Occipital lobe (tissue), 2 donors: ENCODE measurements around the gene PRADC1. TPM values are rescaled to one million over a fixed set of nuclear protein-coding genes. Genes with fewer than 3 reads are reported as not detected.
A peak's percentile ranks its signal among the peaks of the same experiment; 100 is the strongest.

ENCODE experiments used
- DNase-seq: peaks from one replicate; lab custom pipeline; 2025; lab: John Stamatoyannopoulos, UW
- total RNA-seq: library from RNA; depleted of rRNA; stranded (reverse); fragments of >200 nt; gene quantifications from one replicate; pipeline ENCODE4 v1.2.3, GENCODE V29; 2014

PRADC1 gene
- total RNA-seq, 1 donor from 2014 or later = 5.9 TPM

DNA sequence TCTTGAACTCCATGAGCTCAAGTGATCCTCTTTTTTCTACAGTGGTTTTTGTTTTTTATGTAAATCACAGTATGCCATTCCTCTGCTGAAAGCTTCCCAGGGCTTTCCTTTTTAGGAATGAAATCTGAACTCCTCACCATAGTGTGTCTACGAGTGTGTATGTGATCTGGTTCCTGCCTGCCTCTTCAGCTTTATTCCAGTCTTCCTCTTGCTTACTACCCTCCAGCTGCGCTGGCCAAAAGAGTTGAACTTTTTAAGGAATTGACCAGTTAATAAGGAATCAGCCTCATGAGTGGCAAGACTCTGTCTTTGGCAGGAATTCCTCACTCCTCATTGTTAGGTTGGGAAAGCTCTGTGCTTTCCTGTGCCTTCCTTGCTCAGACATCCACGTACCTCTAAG lies 5.1 kb upstream of the PRADC1 start:
- DNase-seq = no peak

DNA sequence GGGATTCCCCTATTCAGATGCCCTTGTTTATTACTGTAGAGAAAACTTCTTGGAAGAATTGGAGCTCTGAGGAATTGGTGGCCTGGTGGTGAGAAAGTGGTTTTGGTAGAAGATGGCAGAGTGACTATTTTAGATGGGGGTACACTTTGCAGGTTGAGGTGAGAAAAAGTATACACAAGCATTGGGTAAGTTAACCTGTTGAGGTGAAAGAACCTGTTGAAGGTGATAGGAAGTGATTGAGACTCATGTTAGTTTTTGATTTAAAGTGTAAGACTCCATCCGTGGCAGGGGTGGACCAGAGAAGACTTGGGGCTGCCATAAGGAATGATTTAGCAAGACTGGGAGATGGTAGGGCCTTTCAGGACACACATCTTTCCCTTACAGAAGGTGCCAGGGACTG lies 4.1 kb upstream of the PRADC1 start:
- DNase-seq = no peak

DNA sequence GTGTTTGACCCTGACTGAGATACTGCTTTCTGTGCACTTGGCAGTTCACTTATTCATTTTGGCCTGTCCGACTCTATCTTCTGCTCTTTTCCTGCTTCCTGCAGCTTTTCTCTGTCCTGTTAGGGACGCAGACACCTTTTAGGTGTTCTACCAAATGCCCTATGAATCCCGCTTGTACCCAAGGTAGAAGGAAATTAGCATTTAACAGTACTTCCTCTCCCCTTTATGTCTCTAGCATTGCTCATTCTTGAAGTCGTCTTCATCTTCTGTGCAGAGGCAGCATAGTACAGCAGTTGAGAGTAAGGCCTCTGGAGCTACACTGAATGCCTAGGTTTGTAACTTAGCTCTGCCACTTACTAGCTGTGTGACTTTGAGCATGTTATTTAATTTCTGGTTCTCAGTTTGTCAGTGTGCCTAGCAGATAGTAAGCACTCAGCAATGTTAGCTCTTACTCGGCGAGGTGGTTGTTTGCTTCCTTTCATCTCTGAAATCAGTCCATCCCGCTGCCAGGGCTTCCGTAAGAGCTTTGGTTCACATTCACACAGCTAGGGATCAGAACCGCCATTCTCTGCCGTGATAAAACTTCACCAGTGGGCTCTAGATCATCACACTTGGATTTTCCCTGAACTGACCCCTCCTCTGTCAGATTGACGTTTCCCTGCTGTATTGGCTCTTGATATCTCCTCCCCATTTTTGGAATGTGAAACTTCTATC lies 2.4 kb upstream of the PRADC1 start:
- DNase-seq = no peak

DNA sequence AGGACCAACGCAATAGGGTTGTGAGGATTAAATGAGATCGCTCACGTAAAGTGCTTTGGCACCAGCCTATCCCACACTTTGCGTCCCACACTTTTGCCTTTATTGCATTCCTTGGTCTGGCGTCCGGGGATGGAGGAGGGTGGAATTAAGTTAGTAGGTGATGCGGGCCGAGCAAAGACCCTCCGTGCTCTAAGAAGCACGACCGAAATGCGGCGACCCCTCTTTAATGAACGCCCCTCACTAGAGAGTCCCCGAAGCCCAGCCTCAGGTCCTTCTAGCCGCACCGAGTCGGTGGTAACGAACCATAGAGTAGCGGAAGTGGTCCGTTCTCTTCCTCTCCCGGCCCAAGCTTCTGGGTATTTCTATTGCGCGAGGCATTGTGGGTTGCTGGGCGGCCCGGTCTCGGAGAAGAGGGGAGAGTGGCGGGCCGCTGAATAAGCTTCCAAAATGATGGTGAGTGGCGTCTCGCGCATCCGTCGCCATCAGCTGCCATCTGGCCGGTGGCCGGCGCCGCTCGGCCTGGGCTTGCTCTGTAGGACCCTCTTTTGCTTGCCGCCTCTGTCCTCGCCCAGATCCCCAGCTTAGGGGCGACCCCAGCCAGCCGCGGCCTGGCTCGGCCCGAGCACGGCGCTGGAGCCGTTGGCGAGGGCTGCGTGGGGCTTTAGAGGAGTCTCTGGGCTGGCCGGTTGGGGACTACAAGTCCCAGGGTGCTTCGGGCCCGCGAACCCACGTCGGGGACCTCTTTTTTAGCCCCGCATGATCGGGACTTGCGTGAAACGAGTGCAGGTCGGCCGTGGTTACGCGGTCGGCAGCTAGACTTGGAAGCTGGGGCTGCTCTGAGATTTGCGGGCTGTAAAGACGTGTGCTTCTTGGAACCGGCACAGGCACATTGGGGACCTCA lies 1.1 kb upstream of the PRADC1 start, which contains the start of gene CCT7:
CCT7 (plus strand) TSS at position 377 of the 901 bp plus-strand sequence; CDS start at position 448, 71 bp downstream.
- DNase-seq = peak; percentile 91

DNA sequence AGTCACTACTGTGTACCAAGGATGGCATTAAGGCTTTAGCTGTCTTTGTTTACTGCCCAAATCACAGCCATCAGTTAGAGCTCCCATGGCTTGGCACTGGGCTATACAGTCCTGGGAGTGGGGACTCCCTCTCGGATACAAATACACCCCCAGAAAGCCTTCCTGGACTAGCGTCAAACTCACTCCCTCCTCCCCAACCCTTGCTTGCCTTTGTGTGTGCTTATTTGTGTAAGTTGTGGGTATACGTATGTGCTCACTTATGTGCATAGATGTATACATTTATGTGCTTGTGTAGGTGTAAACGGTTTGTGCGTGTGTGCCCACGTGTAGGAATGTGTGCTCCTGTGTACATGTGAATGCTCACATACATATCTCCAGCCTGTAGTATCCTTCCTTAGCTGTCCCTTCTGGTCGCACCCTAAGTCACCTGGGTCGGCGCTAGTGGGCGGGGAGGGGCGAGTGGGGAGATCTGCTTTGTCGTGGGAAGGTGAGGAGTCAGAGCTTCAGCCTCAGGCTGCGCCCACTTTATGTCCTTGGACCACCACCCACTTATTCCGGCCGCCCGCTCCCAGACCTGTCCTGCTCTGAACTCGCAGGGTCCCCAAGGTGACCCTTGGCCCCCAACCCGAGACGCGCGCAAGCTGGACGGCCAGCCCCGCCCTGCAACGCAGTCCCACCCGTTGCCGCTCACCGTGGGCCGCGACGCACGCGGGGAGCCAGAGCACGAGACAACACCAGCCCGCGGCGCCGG lies 461 bp downstream of the PRADC1 start:
- DNase-seq = no peak

DNA sequence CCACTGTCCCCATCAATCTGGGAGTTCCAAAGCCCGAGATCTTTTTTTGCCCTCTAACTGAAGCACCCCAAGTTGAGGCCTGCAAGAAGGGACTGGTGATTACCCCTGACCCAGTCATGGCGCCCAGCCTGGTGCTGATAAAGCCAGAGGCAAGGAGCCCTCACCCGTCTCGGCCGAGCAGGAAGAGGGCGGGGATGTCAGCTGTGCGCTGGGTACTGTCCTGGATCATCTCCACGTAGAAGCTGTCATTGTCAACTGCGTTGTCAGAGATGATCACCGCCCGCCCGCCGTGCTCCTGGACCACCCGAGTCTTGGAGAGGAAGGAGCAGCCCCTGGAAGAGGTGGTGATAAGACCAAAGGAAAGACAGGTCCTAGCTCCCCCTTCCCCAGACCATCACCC lies 4.4 kb downstream of the PRADC1 start:
- no peak for DNase-seq

DNA sequence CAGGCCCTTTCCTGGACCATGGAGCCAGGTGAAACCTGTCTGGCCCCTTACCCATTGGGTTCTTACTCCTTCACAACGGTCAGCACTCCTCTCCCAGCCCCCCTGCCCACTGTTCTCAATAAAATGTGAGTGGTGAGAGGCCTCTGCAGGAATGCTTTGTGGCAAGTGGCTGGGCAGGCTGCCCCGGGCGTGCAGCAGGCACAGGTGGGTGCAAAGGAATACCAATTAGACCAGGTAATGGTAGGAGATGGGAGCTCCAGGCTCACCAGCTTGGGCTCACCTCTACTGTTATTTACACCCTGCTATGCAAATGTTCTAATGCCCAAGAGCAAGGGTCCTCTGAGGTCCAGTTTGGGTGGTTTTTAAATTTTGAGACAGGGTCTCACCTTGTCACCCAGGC lies 6.0 kb downstream of the PRADC1 start:
- DNase-seq = no peak

DNA sequence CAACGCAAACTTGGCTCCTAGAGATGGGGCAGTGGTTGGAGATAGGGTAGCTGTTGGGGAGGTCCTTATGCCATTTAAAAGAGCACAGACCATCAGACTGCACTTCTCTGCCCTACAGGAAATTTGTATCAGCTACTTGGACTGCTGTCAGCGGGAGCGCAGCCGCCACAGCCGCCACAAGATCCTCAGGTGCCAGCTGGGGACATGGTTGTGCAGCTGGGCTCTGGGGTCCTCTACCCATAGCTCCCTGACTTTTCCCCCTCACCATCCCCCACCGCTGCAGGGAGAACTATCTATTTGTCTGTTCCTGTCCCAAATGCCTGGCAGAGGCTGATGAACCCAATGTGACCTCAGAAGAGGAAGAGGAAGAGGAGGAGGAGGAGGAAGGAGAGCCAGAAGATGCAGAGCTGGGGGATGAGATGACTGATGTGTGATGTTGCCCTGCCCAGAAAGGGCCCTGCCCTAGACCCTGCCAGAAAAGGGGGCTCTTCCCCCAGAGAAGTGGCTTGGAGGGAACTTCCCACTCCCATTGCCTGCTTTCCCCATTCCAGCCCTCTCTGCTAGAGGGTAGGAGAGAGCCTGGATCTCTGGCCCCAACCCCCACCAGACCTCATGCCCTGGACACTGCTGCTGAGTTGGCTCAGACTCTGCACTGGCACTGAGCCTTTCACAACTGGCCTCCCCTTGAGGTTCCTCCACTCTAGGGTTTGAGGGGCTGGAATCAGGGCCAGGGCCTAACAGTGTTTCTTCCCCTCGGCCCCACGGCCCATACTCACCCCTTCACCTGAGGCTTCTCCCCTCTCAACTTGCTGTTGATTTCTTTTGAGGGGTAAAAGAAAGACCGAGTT lies 7.3 kb downstream of the PRADC1 start:
- no peak for DNase-seq

DNA sequence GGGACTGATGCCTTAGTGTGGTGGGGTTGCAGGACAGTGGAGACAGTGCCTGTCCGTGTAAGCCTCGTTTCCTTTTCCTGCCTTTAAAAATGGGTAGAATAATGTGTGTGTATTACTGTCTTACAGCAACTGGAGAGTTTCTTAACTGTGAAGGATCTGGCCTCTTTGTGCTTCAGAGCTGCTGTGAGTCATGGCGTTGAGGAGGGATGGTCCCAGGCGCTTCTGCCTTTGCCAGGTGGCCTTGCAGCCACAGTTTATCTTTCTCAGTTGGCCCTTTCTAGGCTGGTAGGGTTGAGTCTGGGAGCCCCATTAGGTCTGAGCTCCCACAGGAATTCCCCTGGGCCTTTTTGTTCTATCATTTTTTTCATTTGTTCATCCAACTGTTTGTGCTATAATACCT lies 9.2 kb downstream of the PRADC1 start:
- no peak for DNase-seq

DNA sequence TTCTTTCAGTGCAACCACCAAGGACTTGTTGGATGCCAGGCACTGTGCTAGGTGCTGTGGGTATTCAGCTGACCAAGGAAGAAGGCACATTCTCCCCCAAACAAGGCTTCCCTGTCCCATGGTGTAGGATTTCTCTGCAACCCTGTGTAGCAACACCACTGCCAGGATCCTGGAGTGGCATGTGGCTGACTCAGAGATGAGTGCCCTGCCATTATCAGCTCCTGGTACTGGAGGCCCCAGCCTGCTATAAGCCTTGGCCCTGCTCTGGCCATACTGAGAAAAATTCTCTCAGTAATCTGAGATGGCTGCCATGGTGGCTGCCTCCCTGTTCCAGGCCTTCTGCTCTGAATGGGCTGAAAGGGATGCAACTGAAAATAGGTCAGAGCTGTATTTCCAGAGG lies 14.7 kb downstream of the PRADC1 start:
- DNase-seq = no peak

DNA sequence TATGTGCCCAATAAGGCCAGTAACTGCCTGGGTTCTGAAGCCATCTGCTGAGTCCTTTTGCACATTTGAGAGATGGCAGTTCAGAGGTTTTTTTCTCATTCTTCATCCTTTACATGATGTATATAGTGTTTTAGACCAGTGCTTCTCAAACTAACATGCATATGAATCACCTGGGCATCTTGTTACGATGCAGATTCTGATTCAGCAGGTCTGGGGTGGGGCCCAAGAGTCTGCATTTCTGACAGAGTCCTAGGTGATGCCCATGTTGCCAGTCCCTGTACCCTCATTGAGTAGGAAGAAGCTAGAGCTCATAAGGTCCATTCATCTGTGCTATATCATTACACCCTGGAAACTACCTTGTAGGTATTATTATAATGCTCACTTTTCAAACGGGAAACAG lies 15.2 kb downstream of the PRADC1 start:
- DNase-seq = no peak

DNA sequence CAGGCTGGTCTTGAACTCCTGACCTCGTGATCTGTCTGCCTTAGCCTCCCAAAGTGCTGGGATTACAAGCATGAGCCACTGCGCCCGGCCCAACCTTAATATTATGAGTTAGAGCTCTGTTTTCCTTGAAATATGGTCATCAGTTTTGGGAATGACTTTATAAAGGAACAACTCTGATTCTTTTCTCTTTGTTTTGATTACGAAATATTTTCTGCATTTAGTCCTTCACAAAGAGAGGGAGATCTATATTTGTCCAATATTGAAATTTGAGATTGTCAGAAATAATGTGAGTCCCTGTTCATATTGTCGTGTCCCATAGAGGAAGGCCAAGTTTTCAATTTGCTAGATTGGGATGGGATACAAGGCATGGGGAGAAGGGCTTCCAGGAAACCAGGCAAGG lies 15.9 kb downstream of the PRADC1 start:
- no peak for DNase-seq

DNA sequence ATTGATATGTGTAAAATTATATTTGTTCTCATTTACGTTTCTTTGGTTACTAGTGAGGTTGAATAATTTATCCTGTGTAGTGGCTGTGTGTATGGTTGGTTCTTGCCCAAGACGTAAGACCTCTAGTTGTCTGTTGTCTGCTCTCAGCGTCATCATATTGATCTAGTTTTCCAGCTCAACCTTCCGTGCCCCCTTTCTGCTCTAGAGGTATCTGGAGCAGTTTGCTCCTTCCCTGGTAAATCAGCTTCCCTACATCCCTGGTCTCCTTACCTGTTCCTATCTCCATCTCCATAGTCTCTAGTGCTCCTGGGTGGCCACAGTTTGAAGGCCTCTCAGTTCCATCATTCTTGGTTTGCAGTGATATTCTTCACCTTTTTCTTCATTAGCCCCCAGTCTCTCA lies 17.8 kb downstream of the PRADC1 start:
- no peak for DNase-seq

DNA sequence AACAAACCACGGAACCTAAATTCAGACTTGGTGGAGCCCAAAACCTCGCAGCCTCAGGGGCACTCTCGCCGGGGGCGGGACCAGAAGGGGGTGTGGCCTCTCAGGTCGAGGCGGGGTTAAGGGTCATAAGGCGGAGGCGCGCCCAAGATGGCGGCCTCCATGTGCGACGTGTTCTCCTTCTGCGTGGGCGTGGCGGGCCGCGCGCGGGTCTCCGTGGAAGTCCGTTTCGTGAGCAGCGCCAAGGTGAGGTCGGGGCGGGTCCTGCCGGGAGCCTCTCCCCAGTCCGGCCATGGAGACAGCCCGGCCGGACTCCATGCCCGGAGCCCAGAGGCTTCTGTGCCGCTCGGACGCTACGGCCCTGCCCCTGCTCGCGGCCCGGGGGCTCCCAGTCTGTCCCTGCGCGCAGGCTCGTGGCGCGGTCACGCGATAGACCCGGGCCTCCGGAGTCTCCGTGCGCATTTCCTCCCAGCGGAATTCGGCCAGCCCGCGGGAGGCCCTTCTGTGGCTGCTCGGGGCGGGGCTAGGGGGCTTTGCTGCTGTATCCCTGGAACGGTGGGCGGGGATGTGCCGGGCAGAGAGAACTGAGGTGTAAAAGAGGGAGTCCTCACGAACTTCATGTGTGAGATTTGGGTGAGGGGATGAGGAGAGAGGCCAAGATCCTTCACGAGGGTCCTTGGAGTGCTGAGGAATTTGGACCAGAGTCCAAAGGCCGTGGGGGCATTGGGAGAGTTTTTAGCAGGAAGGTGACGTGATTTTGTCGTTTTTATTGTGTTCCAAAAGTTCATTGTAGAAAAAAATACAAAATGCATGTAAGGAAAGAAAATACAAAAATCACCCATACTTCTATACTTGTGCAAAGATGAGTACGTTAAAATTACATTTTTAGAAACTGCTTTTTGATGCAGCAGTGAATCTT lies 18.7 kb downstream of the PRADC1 start, which contains the start of gene SMYD5:
SMYD5 (plus strand) TSS at position 126 of the 916 bp plus-strand sequence; CDS start at position 148, 22 bp downstream.
- peak; percentile 73 for DNase-seq

DNA sequence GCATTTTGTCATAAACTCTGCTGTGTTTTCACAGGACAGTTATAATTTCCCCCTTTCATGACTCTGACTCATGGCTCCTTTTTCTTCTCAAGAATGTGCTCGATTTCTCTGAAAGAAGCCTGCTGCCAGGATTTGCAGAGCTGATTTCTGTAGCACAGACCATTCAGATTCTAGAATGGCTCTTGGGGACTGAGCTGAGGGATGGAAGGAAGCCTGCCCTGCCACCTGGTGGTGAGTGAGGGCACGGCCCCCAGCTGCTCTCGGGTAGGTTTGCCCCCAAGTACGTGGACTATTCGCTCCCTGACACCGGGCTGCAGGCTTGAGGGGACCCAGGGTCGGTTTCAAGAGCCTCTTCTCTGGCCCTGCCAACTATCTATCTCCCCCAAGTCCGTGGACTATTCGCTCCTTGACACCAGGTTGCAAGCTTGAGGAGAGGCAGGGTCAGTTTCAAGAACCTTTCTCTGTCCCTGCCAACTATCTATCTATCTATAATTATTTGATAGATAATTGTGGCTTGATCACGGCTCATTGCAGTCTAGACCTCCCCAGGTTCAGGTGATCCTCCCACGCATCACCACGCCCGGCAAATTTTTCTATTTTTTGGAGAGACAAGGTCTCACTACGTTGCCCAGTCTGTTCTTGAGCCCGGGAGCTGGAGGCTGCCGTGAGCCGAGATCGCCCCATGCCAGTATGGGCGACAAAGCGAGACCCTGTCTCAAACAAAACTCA lies 20.4 kb downstream of the PRADC1 start:
- DNase-seq = peak; percentile 35

DNA sequence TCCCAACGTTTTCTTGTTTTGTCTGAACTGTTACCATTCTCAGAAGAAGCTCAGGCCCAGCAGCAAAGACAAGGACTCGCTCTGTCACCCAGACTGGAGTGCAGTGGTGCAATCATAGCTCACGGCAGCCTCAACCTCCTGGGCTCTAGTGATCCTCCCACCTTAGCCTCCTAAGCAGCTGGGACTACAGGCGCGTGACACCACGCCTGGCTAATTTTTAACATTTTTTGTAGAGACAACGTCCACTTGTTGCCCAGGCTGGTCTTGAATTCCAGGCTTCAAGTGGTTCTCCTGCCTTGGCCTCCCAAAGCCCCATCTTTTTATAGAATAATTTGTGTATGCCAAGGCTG lies 21.0 kb downstream of the PRADC1 start:
- DNase-seq = no peak

DNA sequence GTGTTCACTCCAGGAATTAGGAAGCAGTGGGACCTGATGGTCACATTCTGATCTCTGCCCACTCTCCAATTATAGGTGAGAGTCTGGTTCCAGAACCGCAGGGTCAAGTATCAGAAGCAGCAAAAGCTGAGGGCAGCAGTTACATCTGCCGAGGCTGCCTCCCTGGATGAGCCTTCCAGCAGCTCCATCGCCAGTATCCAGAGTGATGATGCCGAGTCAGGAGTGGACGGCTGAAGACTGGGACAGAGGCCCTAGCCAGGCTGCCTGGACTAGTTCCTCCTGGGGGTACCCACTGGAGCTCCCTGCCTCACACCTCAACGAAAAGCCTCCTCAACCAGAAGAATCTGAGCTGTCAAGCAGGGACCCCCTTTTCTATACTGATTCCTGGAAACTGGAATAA lies 22.3 kb downstream of the PRADC1 start:
- DNase-seq = no peak

DNA sequence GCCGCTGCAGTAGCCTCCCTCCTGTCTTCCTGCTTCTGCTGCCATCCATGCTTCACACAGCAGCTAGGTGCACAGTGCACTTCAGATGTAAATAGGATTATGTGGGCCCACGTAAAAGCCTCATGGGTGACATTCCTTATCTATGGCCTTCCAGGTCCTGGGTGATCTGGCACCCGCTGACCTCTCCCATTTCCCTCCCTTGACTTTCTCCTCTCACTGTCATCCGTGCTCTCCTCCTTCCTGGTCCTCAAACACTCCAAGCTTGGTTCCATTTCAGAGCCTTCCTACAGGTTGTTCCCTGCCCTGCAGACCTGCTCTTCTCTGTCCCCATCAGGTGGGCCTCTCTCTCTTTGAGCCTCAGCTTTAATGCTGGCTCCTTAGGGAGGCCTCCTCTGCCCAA lies 23.0 kb downstream of the PRADC1 start:
- no peak for DNase-seq

DNA sequence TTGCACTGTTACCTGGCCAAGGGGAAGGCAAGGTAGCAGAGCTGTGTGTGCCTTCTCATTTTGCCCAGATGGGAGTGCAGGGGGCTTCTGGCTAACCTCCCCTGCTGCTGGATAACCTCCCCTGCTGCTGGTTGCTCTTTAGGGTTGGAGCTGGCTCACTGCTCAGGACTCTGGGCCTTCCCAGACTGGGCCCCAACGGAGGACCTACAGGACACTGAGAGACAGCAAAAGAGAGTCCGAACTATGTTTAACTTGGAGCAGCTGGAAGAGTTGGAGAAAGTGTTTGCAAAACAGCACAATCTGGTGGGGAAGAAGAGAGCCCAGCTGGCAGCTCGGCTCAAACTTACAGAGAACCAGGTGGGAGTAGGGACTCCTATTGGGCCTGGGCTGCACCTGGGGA lies 24.8 kb downstream of the PRADC1 start:
- DNase-seq = no peak
